Measurements from ENCODE around the gene ARID1B. TPM values are rescaled to one million over a fixed set of nuclear protein-coding genes. Genes with fewer than 3 reads are reported as not detected.

The ARID1B gene
- total and polyA plus RNA-seq, 9 of the 15 experiments (the other 6 are each of a cell fraction or from before 2014, with no cell fraction given), result 12.5 to 50.5 (median 25.8) TPM

GRCh38 chr6:157060440-157060952 is 283.3 kb downstream of the ARID1B start (continued):
- TF ChIP-seq DIDO1 (tag; IDR thresholded peaks at IDR 0.05; ENCODE audit: low read depth), result no peak
- TF ChIP-seq MYBL2 (IDR thresholded peaks at IDR 0.05; ENCODE audit: low read depth), result no peak
- no peak for TF ChIP-seq MYBL2 (CRISPR knock-in tag; IDR thresholded peaks at IDR 0.05; ENCODE audit: borderline replicate concordance)
- TF ChIP-seq CTCFL (IDR thresholded peaks at IDR 0.05; ENCODE audit: borderline replicate concordance, insufficient read depth, low read depth, low read length, poor library complexity, severe bottlenecking), result no peak
- TF ChIP-seq MEF2D (tag; conservative IDR thresholded peaks at IDR 0.05; ENCODE audit: low read depth), result no peak
- no peak for TF ChIP-seq L3MBTL2 (IDR thresholded peaks at IDR 0.05)
- no peak for TF ChIP-seq MTA2 (IDR thresholded peaks at IDR 0.05; ENCODE audit: low read depth)
- TF ChIP-seq SMAD3 (CRISPR knock-in tag; conservative IDR thresholded peaks at IDR 0.05), result no peak
